B cell (primary cell): ENCODE results near the gene TMEM53.

Experiments
- EZH2 ChIP-seq: IDR thresholded peaks from 2 replicates; pipeline ENCODE4 v1.6.1; 2012; ENCODE audit warnings: borderline replicate concordance, low read depth, mild to moderate bottlenecking, moderate library complexity, low read length; ENCODE audit not compliant: insufficient read depth, poor library complexity, severe bottlenecking
- TF ChIP-seq, protein P1 (sequence below): fragments of 200-600 bp; IDR thresholded peaks from one replicate; pipeline ENCODE4 v1.8.0; 2022; ENCODE audit warnings: antibody characterized with exemption, mild to moderate bottlenecking

- TF ChIP-seq, protein P1, sequence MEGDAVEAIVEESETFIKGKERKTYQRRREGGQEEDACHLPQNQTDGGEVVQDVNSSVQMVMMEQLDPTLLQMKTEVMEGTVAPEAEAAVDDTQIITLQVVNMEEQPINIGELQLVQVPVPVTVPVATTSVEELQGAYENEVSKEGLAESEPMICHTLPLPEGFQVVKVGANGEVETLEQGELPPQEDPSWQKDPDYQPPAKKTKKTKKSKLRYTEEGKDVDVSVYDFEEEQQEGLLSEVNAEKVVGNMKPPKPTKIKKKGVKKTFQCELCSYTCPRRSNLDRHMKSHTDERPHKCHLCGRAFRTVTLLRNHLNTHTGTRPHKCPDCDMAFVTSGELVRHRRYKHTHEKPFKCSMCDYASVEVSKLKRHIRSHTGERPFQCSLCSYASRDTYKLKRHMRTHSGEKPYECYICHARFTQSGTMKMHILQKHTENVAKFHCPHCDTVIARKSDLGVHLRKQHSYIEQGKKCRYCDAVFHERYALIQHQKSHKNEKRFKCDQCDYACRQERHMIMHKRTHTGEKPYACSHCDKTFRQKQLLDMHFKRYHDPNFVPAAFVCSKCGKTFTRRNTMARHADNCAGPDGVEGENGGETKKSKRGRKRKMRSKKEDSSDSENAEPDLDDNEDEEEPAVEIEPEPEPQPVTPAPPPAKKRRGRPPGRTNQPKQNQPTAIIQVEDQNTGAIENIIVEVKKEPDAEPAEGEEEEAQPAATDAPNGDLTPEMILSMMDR: no peak
- TF ChIP-seq EZH2: no peak
Measured at GRCh38 chr1:44605914-44606615, 68.2 kb downstream of the TMEM53 start.
